ENCODE data around the gene CHCHD10.

DNA sequence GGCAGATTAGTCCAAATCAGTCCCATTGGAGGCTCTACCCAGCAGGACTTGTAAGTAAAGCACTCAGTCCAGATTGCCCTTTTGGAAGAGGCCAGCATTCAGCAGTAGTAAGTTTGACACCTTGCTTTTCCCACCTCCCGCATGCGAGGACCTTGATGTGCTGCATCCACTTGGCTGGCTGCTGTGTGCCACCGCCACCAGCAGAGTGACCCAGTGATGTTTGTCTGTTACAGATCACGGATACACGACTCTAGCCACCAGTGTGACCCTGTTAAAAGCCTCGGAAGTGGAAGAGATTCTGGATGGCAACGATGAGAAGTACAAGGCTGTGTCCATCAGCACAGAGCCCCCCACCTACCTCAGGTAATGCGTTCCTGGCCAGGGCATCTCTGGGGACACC lies 25.6 kb upstream of the CHCHD10 start:
- no peak for TF ChIP-seq CTCF (IDR thresholded peaks at IDR 0.05)
- no peak for TF ChIP-seq POLR2A (IDR thresholded peaks at IDR 0.05)

Measured in right lobe of liver (tissue), 4 donors.